Measurements from ENCODE around the gene RCOR2.

DNA sequence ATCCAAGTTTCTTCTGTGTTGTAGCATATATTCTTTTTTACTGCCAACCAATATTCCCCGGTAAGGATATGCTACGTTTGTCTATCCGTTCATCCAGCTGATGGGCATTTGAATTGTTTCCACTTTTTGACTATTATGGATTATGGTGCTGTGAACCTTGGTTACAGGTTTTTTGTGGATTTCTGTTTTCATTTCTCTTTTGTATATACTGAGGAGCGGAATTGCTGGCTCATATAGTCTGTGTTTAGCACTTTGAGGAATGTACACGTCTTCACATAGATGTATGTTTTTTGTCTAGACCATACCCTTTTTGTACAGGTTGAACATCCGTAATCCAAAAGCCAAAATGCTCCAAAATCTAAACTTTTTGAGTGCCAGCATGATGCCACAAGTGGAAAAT, 23.6 kb downstream of the RCOR2 start:
- TF ChIP-seq CEBPB (IDR thresholded peaks at IDR 0.05; ENCODE audit: low read depth, low read length) (no peak), RFX5 (IDR thresholded peaks at IDR 0.05; ENCODE audit: low read depth, low read length) (no peak), POLR2A (IDR thresholded peaks at IDR 0.05; ENCODE audit: low read depth, low read length) (no peak), BHLHE40 (IDR thresholded peaks at IDR 0.05; ENCODE audit: low read depth, low read length) (no peak), SMC3 (IDR thresholded peaks at IDR 0.05; ENCODE audit: low read depth, low read length) (no peak), MXI1 (IDR thresholded peaks at IDR 0.05; ENCODE audit: borderline replicate concordance, low read depth, low read length) (no peak), FOS (IDR thresholded peaks at IDR 0.05; ENCODE audit: low read depth, low read length) (no peak), RAD21 (IDR thresholded peaks at IDR 0.05; ENCODE audit: low read length) (no peak), RCOR1 (IDR thresholded peaks at IDR 0.05; ENCODE audit: insufficient replicate concordance, low read length) (no peak), MAZ (IDR thresholded peaks at IDR 0.05; ENCODE audit: borderline replicate concordance, low read depth, low read length) (no peak)
- TF ChIP-seq, protein P1, sequence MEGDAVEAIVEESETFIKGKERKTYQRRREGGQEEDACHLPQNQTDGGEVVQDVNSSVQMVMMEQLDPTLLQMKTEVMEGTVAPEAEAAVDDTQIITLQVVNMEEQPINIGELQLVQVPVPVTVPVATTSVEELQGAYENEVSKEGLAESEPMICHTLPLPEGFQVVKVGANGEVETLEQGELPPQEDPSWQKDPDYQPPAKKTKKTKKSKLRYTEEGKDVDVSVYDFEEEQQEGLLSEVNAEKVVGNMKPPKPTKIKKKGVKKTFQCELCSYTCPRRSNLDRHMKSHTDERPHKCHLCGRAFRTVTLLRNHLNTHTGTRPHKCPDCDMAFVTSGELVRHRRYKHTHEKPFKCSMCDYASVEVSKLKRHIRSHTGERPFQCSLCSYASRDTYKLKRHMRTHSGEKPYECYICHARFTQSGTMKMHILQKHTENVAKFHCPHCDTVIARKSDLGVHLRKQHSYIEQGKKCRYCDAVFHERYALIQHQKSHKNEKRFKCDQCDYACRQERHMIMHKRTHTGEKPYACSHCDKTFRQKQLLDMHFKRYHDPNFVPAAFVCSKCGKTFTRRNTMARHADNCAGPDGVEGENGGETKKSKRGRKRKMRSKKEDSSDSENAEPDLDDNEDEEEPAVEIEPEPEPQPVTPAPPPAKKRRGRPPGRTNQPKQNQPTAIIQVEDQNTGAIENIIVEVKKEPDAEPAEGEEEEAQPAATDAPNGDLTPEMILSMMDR (conservative IDR thresholded peaks at IDR 0.05; ENCODE audit: low read depth, low read length), result no peak
- TF ChIP-seq, protein P2, sequence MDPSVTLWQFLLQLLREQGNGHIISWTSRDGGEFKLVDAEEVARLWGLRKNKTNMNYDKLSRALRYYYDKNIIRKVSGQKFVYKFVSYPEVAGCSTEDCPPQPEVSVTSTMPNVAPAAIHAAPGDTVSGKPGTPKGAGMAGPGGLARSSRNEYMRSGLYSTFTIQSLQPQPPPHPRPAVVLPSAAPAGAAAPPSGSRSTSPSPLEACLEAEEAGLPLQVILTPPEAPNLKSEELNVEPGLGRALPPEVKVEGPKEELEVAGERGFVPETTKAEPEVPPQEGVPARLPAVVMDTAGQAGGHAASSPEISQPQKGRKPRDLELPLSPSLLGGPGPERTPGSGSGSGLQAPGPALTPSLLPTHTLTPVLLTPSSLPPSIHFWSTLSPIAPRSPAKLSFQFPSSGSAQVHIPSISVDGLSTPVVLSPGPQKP (IDR thresholded peaks at IDR 0.05; ENCODE audit: borderline replicate concordance, low read depth, low read length), result no peak
- TF ChIP-seq, protein P3, sequence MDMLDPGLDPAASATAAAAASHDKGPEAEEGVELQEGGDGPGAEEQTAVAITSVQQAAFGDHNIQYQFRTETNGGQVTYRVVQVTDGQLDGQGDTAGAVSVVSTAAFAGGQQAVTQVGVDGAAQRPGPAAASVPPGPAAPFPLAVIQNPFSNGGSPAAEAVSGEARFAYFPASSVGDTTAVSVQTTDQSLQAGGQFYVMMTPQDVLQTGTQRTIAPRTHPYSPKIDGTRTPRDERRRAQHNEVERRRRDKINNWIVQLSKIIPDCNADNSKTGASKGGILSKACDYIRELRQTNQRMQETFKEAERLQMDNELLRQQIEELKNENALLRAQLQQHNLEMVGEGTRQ (IDR thresholded peaks at IDR 0.05; ENCODE audit: low read depth, low read length), result no peak
